OCI-LY1 (cell line): Measurements from ENCODE around the gene HINT2.

Source experiments
- H2AFZ ChIP-seq: fragments of 200-600 bp; sonication (generic), shearing (Covaris generic); 2 replicates; pipeline ENCODE4 v1.6.0; 2014; ENCODE audit warnings: antibody characterized with exemption, mild to moderate bottlenecking, low read length
- H3F3A ChIP-seq: fragments of 200-600 bp; sonication (generic), shearing (Covaris generic); 2 replicates; pipeline ENCODE4 v1.6.0; 2014; ENCODE audit warnings: mild to moderate bottlenecking, antibody characterized with exemption, low read length, moderate library complexity; ENCODE audit not compliant: insufficient read depth
- H3K27ac ChIP-seq: fragments of 200-600 bp; sonication (generic); 2 replicates; pipeline ENCODE4 v1.5.1; 2014; ENCODE audit warnings: low read length, mixed run types, mild to moderate bottlenecking, low read depth; ENCODE audit not compliant: poor library complexity, severe bottlenecking
- H3K27me3 ChIP-seq: fragments of 200-600 bp; sonication (generic); 2 replicates; pipeline ENCODE4 v1.6.0; 2014; ENCODE audit warnings: antibody characterized with exemption, mild to moderate bottlenecking, low read length, moderate library complexity; ENCODE audit not compliant: insufficient read depth
- H3K36me3 ChIP-seq: fragments of 200-600 bp; sonication (generic); 2 replicates; pipeline ENCODE4 v1.6.1; 2014; ENCODE audit warnings: mild to moderate bottlenecking, antibody characterized with exemption, low read length, moderate library complexity, mixed read lengths; ENCODE audit not compliant: insufficient read depth
- H3K4me1 ChIP-seq: fragments of 200-600 bp; sonication (generic); 2 replicates; pipeline ENCODE4 v1.5.1; 2014; ENCODE audit warnings: mild to moderate bottlenecking, low read length, moderate library complexity; ENCODE audit not compliant: insufficient read depth, severe bottlenecking
- H3K4me2 ChIP-seq: fragments of 200-600 bp; sonication (generic), shearing (Covaris generic); 2 replicates; pipeline ENCODE4 v1.6.1; 2014; ENCODE audit warnings: low read length
- H3K4me3 ChIP-seq: fragments of 200-600 bp; sonication (generic); 2 replicates; pipeline ENCODE4 v1.5.1; 2014; ENCODE audit warnings: low read length, low read depth, mild to moderate bottlenecking, mixed read lengths; ENCODE audit not compliant: poor library complexity, severe bottlenecking
- H3K79me2 ChIP-seq: fragments of 200-600 bp; shearing (Covaris generic); 2 replicates; pipeline ENCODE4 v1.6.1; 2016; ENCODE audit warnings: mixed run types, low read length, mixed read lengths; ENCODE audit not compliant: insufficient read depth
- H3K9ac ChIP-seq: fragments of 200-600 bp; sonication (generic), shearing (Covaris generic); 2 replicates; pipeline ENCODE4 v1.6.1; 2014; ENCODE audit warnings: mild to moderate bottlenecking, low read length, mixed read lengths
- H3K9me2 ChIP-seq: fragments of 200-600 bp; sonication (generic), shearing (Covaris generic); 2 replicates; pipeline ENCODE4 v1.6.1; 2014; ENCODE audit warnings: low read depth, mild to moderate bottlenecking, low read length, mixed read lengths
- H3K9me3 ChIP-seq: fragments of 200-600 bp; shearing (Covaris generic); 2 replicates; pipeline ENCODE4 v1.6.1; 2014; ENCODE audit warnings: low read length, mixed read lengths
- H4K20me1 ChIP-seq: fragments of 200-600 bp; sonication (generic), shearing (Covaris generic); 2 replicates; pipeline ENCODE4 v1.6.0; 2016; ENCODE audit warnings: mild to moderate bottlenecking, low read length; ENCODE audit not compliant: insufficient read depth
- CTCF ChIP-seq: fragments of 200-600 bp; sonication (generic), shearing (Covaris generic); IDR thresholded peaks from 2 replicates; pipeline ENCODE4 v1.5.1; 2017; ENCODE audit warnings: mild to moderate bottlenecking, antibody characterized with exemption, low read length, moderate library complexity, mixed read lengths
- EZH2 ChIP-seq: fragments of 200-600 bp; sonication (generic), shearing (Covaris generic); IDR thresholded peaks from 2 replicates; pipeline ENCODE4 v1.8.0; 2017; ENCODE audit warnings: borderline replicate concordance, mixed run types, mild to moderate bottlenecking, antibody characterized with exemption, low read length, moderate library complexity, mixed read lengths

The HINT2 gene

GRCh38 chr9:35861161-35861897 is 46.5 kb upstream of the HINT2 start:
- Histone ChIP-seq H3K27ac (no peak overlapping the region), H3F3A (no peaks in the 10 kb centered on the region), H3K4me2 (no peak overlapping the region), H3K79me2 (no peaks in the 10 kb centered on the region), H3K4me3 (no peak overlapping the region), H3K36me3 (no peaks in the 10 kb centered on the region), H4K20me1 (no peaks in the 10 kb centered on the region), H3K9me2 (no peaks in the 10 kb centered on the region), H3K27me3 (no peaks in the 10 kb centered on the region), H3K9me3 (no peaks in the 10 kb centered on the region), H3K4me1 (no peaks in the 10 kb centered on the region), H2AFZ (no peak overlapping the region), H3K9ac (no peak overlapping the region)
- TF ChIP-seq EZH2: no peak
- TF ChIP-seq CTCF: no peak

- H3K9me3 ChIP-seq: no peaks in the 10 kb centered on the region
- no peaks in the 10 kb centered on the region for H3K4me1 ChIP-seq
- no peaks in the 10 kb centered on the region for H3K36me3 ChIP-seq
- no peak overlapping the region for H2AFZ ChIP-seq
- no peaks in the 10 kb centered on the region for H3F3A ChIP-seq
- H3K9me2 ChIP-seq: no peaks in the 10 kb centered on the region
- H3K79me2 ChIP-seq: no peaks in the 10 kb centered on the region
- H3K27ac ChIP-seq: no peak overlapping the region
- TF ChIP-seq CTCF (no peak), EZH2 (no peak)
- H3K4me3 ChIP-seq: no peak overlapping the region
- H3K9ac ChIP-seq: no peak overlapping the region
- H3K4me2 ChIP-seq: no peak overlapping the region
- no peaks in the 10 kb centered on the region for H3K27me3 ChIP-seq
- no peaks in the 10 kb centered on the region for H4K20me1 ChIP-seq
Measured at GRCh38 chr9:35859990-35860339, 45.1 kb upstream of the HINT2 start.

GRCh38 chr9:35859310-35859989 is 44.6 kb upstream of the HINT2 start:
- H3K4me1 ChIP-seq: no peaks in the 10 kb centered on the region
- no peak overlapping the region for H3K4me3 ChIP-seq
- H3K27ac ChIP-seq: no peak overlapping the region
- TF ChIP-seq EZH2: no peak
- no peaks in the 10 kb centered on the region for H3K36me3 ChIP-seq
- no peaks in the 10 kb centered on the region for H4K20me1 ChIP-seq
- no peak overlapping the region for H2AFZ ChIP-seq
- H3K9ac ChIP-seq: no peak overlapping the region
- H3K4me2 ChIP-seq: no peak overlapping the region
- H3K27me3 ChIP-seq: no peaks in the 10 kb centered on the region
- no peaks in the 10 kb centered on the region for H3K79me2 ChIP-seq
- H3F3A ChIP-seq: no peaks in the 10 kb centered on the region
- H3K9me2 ChIP-seq: no peaks in the 10 kb centered on the region
- H3K9me3 ChIP-seq: no peaks in the 10 kb centered on the region
